HUDEP-2 (cell line): Measurements from ENCODE around the gene SLC34A2.

ENCODE experiments used
- DNase-seq, 76 experiments: peaks; one replicate each; lab custom pipeline; 2025; ENCODE audit not compliant: unreplicated experiment in 76 of 76; lab: John Stamatoyannopoulos, UW

Gene SLC34A2

GRCh38 chr4:25722964-25723363 is 67.3 kb downstream of the SLC34A2 start:
- DNase-seq = peak in 63 of 76 experiments; percentile 1 to 84 (median 32)

- DNase-seq = no peak
Measured at GRCh38 chr4:25723409-25723808, 67.8 kb downstream of the SLC34A2 start.

- peak in 1 of 76 experiments; percentile 1 for DNase-seq
Measured at GRCh38 chr4:25725870-25726269, 70.2 kb downstream of the SLC34A2 start.

- no peak for DNase-seq
Measured at GRCh38 chr4:25727711-25728493, 72.3 kb downstream of the SLC34A2 start.
